T-helper 1 cell treated with Interleukin-12 subunit alpha and Interleukin-12 subunit beta and Interleukin-4 antibody, amounts not matched to agents 30 μg/mL and 1 μg/mL, for 36 hours (primary cell): ENCODE results near the gene ZSCAN10.

ENCODE experiments used
- H3K27ac Mint-ChIP-seq: one replicate; pipeline ENCODE4 v1.8.0; 2021; ENCODE audit warnings: mild to moderate bottlenecking, mixed read lengths
- H3K27me3 Mint-ChIP-seq: one replicate; pipeline ENCODE4 v1.8.0; 2021; ENCODE audit warnings: low read depth, mixed read lengths
- H3K36me3 Mint-ChIP-seq: one replicate; pipeline ENCODE4 v1.8.0; 2021; ENCODE audit warnings: low read depth, mixed read lengths
- H3K4me1 Mint-ChIP-seq: one replicate; pipeline ENCODE4 v1.8.0; 2021; ENCODE audit warnings: low read depth, mixed read lengths
- H3K4me3 Mint-ChIP-seq: one replicate; pipeline ENCODE4 v1.8.0; 2021; ENCODE audit warnings: mild to moderate bottlenecking, moderate library complexity, mixed read lengths
- H3K9me3 Mint-ChIP-seq: one replicate; pipeline ENCODE4 v1.8.0; 2021; ENCODE audit warnings: mixed read lengths

ZSCAN10 gene

GRCh38 chr16:3098459-3099394 is at the start of gene ZSCAN10:
Gene ZSCAN10 (minus strand): TSS chr16:3099294. CDS start chr16:3092937, 6,357 bp downstream.
- Mint-ChIP-seq H3K27ac (peak within 1 kb of the TSS; percentile 82), H3K4me3 (peak within 1 kb of the TSS; percentile 80), H3K27me3 (no peaks in the 10 kb centered on the region), H3K4me1 (peaks cover 44% of the 10 kb centered on the region), H3K9me3 (no peaks in the 10 kb centered on the region), H3K36me3 (peaks cover 3% of the 10 kb centered on the region)

GRCh38 chr16:3148256-3149192 is 49.4 kb upstream of the ZSCAN10 start:
- Mint-ChIP-seq H3K27ac (peak overlapping the region; percentile 69), H3K9me3 (no peaks in the 10 kb centered on the region), H3K27me3 (peaks cover 13% of the 10 kb centered on the region), H3K36me3 (peaks cover 5% of the 10 kb centered on the region), H3K4me3 (peak overlapping the region; percentile 46), H3K4me1 (peaks cover 18% of the 10 kb centered on the region)

- H3K4me3 Mint-ChIP-seq: no peak overlapping the region
Observed at GRCh38 chr16:3147757-3148104, 48.6 kb upstream of the ZSCAN10 start.

GRCh38 chr16:3147046-3147756 is 48.1 kb upstream of the ZSCAN10 start:
- Mint-ChIP-seq H3K4me3 (no peak overlapping the region), H3K27ac (no peak overlapping the region), H3K27me3 (peaks cover 6% of the 10 kb centered on the region), H3K9me3 (no peaks in the 10 kb centered on the region), H3K36me3 (peaks cover 4% of the 10 kb centered on the region), H3K4me1 (peaks cover 11% of the 10 kb centered on the region)

More at GRCh38 chr16:3147757-3148104, 48.6 kb upstream of the ZSCAN10 start:
- Mint-ChIP-seq H3K9me3 (no peaks in the 10 kb centered on the region), H3K27me3 (peaks cover 12% of the 10 kb centered on the region), H3K27ac (no peak overlapping the region), H3K4me1 (peaks cover 16% of the 10 kb centered on the region), H3K36me3 (peaks cover 4% of the 10 kb centered on the region)

GRCh38 chr16:3145660-3146059 is 46.6 kb upstream of the ZSCAN10 start:
- peaks cover 8% of the 10 kb centered on the region for H3K36me3 Mint-ChIP-seq
- H3K4me3 Mint-ChIP-seq: no peak overlapping the region
- peaks cover 2% of the 10 kb centered on the region for H3K27me3 Mint-ChIP-seq
- no peaks in the 10 kb centered on the region for H3K9me3 Mint-ChIP-seq
- H3K27ac Mint-ChIP-seq: no peak overlapping the region
- H3K4me1 Mint-ChIP-seq: peaks cover 3% of the 10 kb centered on the region

GRCh38 chr16:3145151-3145550 is 46.1 kb upstream of the ZSCAN10 start:
- no peaks in the 10 kb centered on the region for H3K27me3 Mint-ChIP-seq
- peaks cover 8% of the 10 kb centered on the region for H3K36me3 Mint-ChIP-seq
- H3K9me3 Mint-ChIP-seq: no peaks in the 10 kb centered on the region
- H3K4me1 Mint-ChIP-seq: peaks cover 2% of the 10 kb centered on the region
- H3K4me3 Mint-ChIP-seq: no peak overlapping the region
- no peak overlapping the region for H3K27ac Mint-ChIP-seq

GRCh38 chr16:3144321-3144983 is 45.4 kb upstream of the ZSCAN10 start:
- Mint-ChIP-seq H3K4me3 (no peak overlapping the region), H3K36me3 (peaks cover 11% of the 10 kb centered on the region), H3K27me3 (no peaks in the 10 kb centered on the region), H3K27ac (no peak overlapping the region), H3K4me1 (no peaks in the 10 kb centered on the region), H3K9me3 (no peaks in the 10 kb centered on the region)

GRCh38 chr16:3143598-3144320 is 44.7 kb upstream of the ZSCAN10 start:
- Mint-ChIP-seq H3K27ac (no peak overlapping the region), H3K4me3 (no peak overlapping the region), H3K4me1 (no peaks in the 10 kb centered on the region), H3K27me3 (no peaks in the 10 kb centered on the region), H3K36me3 (peaks cover 13% of the 10 kb centered on the region), H3K9me3 (no peaks in the 10 kb centered on the region)

- no peaks in the 10 kb centered on the region for H3K9me3 Mint-ChIP-seq
- H3K4me1 Mint-ChIP-seq: no peaks in the 10 kb centered on the region
- H3K27me3 Mint-ChIP-seq: no peaks in the 10 kb centered on the region
- H3K27ac Mint-ChIP-seq: no peak overlapping the region
- H3K4me3 Mint-ChIP-seq: no peak overlapping the region
- peaks cover 13% of the 10 kb centered on the region for H3K36me3 Mint-ChIP-seq
Observed at GRCh38 chr16:3143189-3143588, 44.1 kb upstream of the ZSCAN10 start.

- Mint-ChIP-seq H3K4me3 (no peak overlapping the region), H3K27ac (no peak overlapping the region), H3K36me3 (peaks cover 13% of the 10 kb centered on the region), H3K9me3 (no peaks in the 10 kb centered on the region), H3K4me1 (peaks cover under 1% of the 10 kb centered on the region), H3K27me3 (no peaks in the 10 kb centered on the region)
Observed at GRCh38 chr16:3142770-3143169, 43.7 kb upstream of the ZSCAN10 start.

GRCh38 chr16:3142327-3142726 is 43.2 kb upstream of the ZSCAN10 start:
- peaks cover 13% of the 10 kb centered on the region for H3K36me3 Mint-ChIP-seq
- no peak overlapping the region for H3K27ac Mint-ChIP-seq
- H3K4me1 Mint-ChIP-seq: peaks cover 1% of the 10 kb centered on the region
- no peaks in the 10 kb centered on the region for H3K9me3 Mint-ChIP-seq
- no peak overlapping the region for H3K4me3 Mint-ChIP-seq
- no peaks in the 10 kb centered on the region for H3K27me3 Mint-ChIP-seq

- no peaks in the 10 kb centered on the region for H3K27me3 Mint-ChIP-seq
- peaks cover 2% of the 10 kb centered on the region for H3K4me1 Mint-ChIP-seq
- H3K4me3 Mint-ChIP-seq: no peak overlapping the region
- no peaks in the 10 kb centered on the region for H3K9me3 Mint-ChIP-seq
- no peak overlapping the region for H3K27ac Mint-ChIP-seq
- H3K36me3 Mint-ChIP-seq: peaks cover 13% of the 10 kb centered on the region
Observed at GRCh38 chr16:3141781-3142311, 42.8 kb upstream of the ZSCAN10 start.
